Fibroblast of gingiva (primary cell): Measurements from ENCODE around the gene GDNF.

Experiments used
- DNase-seq: peaks from one replicate; pipeline ENCODE4 v3.0.0-alpha.2; 2011; ENCODE audit warnings: low read depth

The GDNF gene

DNA sequence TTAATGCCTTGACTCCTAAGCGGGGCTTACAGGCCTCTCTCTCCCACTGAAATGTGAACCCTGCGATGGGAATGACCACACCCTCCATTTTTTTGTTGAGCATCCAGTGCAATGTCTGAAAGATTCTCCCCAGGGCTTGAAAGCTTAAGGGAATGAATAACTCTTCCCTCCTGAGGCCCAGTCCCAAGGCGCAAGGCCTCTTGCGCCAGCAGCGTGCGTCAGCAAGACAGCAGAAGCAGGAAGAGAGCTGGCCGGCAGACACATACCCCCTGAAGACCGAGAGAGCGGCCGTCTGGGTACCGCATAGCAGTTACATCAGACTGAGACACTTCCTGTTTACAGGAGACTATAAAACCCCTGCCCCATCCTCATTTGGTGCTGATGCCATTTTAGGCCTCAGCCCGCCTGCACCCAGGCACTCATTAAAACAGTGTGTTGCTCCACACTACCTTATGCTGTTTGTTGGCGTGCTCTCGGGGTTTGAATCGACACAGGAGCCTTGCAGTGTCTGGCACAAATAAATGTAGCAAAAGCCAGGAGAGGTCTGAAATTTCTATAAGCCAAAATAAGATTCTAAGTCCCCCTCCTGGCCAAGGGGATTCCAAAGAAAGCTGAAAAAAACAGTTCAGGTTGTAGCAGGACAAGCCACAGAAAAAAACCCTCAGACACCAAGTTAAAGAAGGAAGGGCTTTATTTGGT, 62.3 kb downstream of the GDNF start:
- no peak for DNase-seq

DNA sequence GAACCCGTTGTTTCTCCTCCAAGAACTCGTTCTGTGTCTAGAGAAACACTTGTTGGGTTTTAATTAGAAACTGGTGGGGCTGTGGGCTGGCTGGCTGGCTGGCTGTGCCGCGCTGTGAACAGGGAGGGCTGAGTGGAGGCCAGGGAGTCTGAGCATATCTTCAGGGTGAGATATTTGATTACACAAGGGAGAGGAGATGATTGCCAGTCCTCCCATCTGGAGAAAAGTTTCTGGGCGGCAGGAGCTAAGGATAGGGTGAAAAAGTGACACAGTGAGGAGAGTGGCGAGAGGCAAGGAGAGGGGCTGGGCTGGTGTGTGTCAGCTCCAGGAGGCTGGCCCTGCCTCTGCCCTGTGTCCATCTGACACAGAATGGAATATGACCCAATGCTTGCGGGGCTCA, 63.0 kb downstream of the GDNF start:
- DNase-seq, result peak; percentile 80

DNA sequence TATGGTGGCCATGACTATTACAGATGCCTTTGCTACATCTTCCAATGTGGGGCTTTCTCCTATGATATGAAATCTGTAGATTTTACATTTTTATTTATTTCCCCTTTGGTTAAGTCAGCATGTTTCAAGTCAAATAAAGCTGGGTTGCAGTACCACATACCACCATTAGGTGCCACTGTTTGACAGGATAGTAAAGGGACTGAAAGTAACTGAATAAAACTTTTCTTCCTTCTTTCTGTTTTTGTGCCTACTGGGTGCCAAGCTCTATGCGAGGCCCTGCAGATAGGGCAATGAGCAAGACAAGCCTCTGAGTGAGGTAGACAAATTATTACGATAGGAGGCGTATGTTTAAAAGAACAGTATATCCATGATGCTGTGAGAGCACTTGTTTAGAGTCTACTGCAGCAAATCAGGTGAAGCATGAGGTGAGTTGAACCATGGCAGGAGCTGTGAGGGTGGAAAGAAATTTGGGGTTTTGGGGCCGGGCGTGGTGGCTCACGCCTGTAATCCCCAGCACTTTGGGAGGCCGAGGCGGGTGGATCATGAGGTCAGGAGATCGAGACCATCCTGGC, 64.8 kb downstream of the GDNF start:
- no peak for DNase-seq

DNA sequence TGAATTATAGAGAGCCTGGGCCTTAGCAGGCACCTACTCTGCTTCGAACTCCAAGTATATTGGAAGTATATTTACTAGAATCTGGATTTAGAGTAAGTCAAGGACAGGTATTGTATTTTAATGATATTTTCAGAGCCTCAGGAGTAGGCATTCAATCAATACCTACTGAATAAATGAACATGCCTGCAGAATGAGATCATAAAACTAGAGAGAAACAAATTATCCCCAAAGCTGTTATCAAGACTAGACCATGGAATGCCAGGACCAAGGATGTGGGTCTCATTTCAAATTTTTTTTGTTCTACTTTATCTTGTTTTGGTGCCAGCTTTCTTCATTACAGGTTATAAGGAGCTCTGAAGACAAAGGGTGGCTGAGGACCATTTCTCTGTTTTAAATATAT, 66.0 kb downstream of the GDNF start:
- DNase-seq, result no peak

DNA sequence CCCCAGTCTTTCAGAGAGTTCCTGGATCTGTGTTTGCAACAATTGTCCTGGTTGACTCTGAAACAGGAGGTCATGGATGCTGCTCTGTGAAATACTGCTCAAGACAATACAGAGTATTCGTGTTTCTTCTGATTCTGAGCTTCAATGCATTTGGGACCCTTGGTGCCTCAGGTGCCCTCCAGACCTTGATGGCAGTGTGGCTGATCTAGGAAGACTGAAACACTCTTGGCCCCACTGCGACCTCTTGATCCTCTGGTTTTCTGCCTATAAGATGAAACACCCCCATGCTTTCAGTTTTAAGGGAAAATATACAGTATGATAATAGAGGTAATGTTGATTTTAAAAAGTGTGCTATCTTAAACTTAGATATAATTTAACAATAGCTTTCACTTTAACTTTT, 67.6 kb downstream of the GDNF start:
- no peak for DNase-seq

DNA sequence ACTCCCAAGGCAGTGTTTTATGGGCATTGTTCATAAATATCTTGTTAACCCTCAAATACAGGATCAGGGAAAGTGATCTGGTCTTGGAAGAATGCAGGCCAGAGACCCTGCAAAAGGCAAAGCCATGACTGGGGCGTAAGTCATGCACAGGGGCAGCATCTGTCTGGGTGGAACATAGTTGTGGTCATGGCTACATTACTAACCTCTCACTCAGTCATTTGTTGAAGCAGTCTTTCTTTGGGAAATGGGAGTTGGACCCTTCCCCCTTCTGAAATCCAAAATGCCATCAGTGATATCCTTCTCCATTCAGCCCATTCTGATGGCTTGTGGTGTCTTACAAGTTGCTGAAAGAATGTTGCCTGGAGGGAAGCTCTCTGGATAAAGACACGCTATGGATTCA, 68.1 kb downstream of the GDNF start:
- DNase-seq, result peak; percentile 57

DNA sequence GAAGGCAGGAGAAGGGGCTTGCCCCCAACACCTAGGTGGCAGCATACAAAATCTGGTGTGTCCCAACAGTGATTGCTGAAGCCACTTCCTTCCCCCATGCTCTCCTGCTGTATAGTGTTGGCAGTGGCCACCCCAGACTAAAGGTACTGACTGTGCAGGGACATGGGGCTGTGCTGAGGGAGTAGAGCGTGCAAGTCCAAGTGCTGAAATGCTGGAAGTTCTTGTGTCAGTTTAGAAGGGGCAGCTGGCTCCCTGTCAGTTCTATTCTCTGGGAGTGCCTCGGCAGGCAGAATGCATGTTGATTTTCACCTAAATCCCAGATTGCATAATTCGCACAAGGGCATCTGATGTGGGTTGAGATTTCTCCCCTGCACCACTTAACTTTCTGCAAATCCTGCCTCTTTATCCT, 68.6 kb downstream of the GDNF start:
- peak; percentile 2 for DNase-seq

DNA sequence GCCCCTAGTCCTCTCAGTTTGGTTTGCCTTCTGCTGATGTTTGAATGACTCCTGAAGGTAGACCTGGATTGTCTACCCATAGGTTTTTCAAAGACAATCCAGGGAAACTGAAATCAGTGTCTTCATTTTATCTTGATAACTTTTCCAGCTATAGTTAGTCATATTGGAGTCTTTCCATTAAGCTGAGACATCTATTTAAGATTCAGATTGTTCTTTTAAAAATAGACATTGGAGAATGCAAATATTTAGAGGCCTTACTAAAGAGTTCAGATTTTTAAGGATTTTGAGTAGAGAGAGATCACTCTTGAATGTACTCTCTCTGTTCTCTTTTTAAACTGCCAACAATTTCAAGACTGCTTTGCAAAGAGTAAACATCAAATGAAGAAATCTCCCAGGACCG, 69.1 kb downstream of the GDNF start:
- peak; percentile 24 for DNase-seq

DNA sequence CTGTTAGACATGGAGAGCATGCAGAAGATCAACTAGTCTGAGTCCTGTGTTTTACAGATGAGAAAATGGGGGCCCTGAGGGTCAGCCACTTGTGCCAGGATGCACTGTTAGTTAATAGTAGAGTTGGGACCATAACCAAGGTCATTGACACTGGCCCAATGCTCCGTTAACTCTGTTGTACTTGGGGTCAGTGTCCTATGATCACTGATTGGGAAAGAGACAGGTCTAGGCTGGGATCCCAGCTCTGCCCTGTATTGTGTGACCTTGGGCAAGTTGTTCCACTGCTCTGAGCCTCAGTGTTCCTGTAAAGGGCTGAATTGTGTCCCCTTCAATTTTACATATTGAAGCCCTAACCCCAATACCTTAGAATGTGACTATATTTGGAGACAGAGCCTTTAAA, 70.0 kb downstream of the GDNF start:
- DNase-seq, result no peak

DNA sequence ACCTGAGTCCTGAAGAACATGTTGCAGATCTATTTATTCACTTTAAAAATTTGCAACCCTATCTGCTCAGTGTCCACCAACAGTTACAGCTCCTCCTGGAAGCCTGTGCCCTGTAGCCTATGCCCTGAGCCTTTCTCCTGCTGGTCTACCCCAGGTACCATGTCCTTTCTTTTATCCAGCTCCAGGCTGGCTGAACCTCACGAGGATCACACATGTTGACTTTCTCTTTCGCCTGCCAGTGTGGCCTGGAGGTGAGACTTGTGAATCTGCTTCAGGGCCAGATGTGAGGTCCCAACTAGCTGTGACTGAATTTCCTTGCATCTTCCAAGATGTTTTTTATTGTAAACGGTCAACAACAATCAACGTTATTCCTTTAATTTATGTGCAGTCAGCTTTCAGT, 70.7 kb downstream of the GDNF start:
- no peak for DNase-seq

DNA sequence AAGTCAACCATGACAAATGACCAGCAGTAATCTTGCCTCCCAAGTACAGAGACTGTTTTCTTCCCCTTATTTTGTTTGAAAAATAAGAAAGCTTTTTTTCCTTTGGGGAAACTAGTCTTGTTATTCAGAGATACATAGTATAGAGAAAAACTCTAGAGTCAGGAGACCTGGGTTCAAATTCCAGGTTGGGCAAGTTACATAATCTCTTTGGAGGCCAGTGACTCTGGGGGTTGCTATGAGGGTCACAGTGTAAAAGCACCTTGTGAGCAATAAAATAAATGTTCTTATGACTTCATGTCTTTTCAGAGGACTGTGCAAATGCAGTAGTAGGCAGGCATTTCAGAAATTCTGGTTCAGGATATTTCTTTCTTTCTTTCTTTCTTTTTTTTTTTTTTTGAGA, 71.5 kb downstream of the GDNF start:
- DNase-seq, result no peak

DNA sequence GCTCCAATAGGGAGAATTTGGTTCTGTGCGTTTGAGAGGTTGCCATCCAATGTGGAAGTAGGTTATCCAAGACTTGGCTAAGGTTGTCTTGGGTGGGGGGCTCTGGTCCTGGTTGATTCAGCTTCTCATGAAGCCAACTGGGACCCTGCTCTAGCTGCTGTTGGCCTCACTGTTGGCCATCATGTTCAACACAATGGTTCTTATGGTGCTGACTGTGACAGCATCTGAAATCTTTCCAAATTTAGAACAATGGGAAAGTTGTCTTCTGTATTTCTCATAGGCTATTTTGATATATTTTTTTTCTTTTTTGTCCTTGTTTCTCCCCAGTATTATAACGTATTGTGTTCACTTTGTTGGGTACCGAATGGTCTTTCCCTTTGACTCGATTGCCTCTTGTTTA, 71.9 kb downstream of the GDNF start:
- no peak for DNase-seq

DNA sequence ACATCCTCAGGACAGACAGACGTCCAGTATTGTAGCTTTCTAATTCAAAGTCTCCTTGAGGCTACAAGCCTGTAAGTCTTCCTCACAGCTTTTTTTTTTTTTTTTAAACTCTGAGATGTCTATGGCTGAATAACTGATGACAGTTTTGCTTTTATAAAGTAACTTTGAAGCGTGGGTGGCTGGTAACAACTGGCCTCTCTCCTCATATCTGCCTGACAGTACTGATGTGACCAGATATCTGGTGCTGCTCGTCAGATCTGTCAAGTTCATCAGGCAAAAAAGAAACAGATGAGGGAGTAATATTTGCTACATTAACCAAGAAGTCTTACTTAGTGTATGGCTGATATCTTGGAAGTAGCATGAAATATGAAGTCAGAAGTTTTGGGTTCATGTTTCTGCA, 72.6 kb downstream of the GDNF start:
- no peak for DNase-seq
